GM18526 (cell line): Measurements from ENCODE around the gene FAM50B.

Experiments
- POLR2A ChIP-seq: IDR thresholded peaks from 3 replicates; pipeline ENCODE4 v1.6.1; 2011; ENCODE audit not compliant: insufficient read length; ENCODE audit errors: extremely low read depth

FAM50B gene

DNA sequence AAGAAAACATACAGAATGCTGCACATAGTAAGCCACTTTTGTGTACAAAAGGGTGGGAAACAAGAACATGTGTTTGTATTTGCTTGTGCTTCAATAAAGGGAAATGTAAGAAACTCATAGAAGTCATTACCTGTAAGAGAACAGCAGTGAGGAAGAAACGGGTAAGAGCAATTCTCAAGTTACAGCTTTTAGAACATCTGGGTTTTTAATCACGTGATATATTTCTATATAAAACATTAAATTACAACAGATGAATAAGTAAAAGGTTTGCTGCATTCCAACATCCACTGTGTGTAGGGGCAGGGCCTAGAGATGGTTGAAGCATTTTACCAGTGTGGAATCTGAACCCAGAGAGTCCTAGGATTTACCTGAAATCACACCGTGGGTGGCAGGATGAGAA is 36.6 kb upstream of the FAM50B start:
- TF ChIP-seq POLR2A = no peak

DNA sequence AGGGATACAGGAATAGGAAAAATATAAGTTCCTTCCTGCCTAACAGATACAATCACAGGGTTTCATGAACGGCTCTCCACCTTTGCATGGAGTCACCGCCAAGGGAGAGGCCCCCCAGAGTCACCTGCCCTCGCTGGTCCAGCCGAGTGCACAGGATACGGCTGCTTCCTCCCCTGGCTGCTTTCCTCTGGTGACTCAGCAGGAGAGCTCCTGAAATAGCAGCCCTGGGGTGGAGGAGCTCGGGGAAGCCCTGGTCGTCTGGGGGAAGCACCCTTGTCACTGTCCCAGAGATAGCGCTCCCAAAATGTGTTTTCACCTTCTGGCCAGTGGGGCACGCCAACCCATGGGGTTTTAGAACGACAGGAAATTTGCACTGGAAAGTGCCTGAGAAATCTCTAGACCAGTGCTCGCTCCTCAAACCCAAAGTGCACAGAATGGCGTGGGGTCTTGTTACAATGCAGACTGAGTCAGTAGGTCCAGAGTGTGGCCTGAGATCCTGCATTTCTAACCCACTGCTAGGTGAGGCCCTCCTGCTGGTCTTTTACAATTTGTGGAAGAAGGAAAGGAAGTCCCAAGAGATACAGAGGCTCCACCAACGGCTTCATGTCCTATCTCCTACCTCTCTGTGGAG is 35.9 kb upstream of the FAM50B start:
- TF ChIP-seq POLR2A = no peak

DNA sequence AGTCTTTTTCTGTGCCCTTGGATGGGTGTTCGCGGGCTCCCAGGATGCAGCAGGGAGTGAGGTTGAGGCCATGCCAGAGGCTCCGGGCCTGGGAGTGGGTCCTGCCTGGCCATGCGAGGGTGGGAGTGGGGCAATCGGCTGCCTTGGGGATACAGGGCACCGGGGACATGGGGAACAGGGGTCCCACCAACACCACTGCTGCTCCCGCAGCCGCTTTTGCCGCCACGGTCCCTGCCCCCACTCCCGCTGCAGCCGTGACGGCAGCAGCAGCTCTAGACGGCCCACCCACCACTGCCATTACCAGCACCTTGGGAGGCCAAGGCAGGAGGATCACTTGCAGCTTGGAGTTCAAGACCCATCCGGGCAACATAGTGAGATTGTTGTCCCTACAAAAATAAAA is 35.3 kb upstream of the FAM50B start:
- TF ChIP-seq POLR2A = no peak

DNA sequence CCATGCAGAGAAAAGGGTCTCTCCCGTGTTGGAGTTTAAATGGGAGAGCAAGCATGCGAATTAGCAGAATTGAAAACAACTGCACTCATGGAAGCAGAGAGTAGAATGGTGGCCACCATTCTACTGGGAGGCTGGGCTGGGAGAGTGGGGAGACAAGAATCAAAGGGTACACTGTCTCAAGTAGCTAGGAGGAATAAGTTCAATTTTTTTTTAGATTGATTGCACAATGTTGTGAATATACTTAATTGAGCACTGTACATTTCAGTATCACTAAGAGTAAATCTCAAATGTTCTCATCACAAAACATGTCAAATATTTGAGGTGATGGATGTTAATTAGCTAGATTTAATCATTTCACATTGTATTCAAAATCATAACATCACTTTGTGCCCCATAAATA is 34.6 kb upstream of the FAM50B start:
- no peak for TF ChIP-seq POLR2A

DNA sequence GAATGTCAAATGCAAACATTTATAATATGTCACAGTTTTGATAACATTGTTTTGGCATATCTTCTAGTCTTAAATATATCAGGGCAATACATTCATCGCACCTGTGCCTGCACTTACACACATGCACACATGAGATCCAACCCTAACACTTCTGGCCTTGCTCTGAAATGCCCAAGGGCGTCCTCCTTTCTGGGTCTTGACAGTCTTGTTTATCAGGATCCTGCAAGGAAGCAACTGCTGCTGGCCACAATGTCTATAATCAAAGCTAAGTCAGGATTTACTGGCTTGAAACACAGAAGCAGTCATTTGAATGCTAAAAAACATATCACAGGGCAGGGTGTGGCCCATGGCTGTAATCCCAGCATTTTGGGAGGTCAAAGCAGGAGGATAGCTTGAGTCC is 32.9 kb upstream of the FAM50B start:
- no peak for TF ChIP-seq POLR2A

DNA sequence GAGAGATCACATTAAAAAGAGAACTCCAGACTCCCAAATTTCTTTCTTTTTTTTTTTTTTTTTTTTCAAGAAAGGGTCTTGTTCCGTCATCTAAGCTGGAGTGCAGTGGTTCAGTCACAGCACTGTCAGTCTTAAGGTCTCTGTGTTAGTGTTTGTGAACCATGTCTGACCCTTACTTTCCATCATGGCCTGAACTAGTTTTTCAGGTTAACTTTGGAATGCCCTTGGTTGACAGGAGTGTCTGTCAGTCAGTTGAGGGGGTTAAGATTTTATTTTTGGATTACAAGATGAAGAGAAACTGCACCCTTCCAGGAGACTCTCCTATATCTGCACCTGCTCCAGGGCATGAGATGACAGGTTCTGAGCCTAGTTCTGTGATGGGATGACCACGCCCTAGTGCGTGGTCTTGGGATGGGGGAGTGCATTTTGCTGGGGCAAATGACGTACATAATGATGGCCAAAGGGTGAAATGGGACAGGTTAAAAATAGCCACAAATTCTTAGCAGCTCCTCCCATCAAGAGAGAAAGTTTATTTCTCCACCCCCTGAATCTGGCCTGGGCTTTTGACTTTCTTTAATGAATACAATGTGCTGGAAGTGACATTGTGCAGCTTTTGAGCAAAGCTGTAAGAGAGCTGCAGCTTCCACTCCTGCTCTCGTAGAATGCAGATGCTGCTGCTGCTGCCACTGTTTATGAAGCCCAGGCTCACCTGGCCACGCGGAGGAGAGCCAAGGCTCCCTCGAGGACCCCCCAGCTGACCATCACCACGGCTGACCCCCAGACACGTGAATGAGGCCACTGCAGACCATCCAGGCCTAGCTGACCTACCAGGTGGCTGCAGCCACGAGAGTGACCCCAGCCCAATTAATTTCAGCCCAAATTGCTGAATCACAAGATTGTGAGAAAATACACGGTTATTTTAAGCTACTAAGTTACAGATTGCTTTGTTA is 29.7 kb upstream of the FAM50B start:
- TF ChIP-seq POLR2A = no peak

DNA sequence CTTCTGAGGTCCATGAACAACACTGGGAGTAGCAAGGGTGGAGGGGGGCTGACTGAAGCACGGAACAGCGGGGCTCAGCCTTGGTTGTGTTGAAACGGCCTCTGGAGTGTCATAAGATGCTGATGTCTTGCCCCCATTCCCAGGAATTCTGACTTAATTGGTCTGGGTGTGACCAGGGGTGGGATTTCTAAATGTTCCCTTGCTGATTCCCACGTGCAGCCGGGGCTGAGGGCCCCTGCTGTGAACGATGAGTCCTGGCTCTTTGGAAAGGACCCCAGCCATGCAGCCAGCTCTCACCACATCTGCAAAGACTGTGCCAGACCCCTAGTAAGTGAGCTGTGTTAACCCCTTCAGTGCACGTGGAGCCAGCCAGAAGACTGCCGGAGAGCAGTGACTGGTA is 28.6 kb upstream of the FAM50B start:
- no peak for TF ChIP-seq POLR2A

DNA sequence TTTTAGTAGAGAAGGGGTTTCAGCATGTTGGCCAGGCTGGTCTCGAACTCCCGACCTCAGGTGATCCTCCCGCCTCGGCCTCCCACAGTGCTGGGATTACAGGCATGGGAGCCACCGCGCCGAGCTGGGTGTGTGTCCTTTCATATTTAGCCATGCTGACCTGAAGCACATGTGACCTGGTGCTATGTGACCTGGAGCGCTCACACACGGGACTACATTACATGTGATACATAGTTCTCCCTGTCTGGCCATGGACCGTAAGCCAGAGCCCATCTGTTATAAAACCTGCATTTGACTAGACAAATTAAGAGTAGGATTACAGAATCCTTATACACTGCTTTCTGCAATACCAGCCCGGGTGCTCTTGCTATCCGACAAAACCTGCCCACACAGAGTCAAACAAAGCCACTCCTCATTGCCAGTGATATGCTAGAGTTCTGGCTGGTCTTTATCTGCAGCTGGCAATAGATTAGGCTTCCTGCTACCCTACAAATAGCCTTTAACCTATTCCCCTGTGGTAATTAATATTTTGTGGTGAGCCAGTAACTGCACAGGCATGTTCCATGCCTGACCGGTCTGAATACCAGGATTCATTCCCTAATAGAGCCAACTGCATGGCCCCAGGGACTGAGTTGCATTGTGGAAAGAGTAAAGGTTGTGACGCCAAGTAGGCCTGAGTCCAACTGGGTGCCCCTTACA is 26.3 kb upstream of the FAM50B start:
- no peak for TF ChIP-seq POLR2A

DNA sequence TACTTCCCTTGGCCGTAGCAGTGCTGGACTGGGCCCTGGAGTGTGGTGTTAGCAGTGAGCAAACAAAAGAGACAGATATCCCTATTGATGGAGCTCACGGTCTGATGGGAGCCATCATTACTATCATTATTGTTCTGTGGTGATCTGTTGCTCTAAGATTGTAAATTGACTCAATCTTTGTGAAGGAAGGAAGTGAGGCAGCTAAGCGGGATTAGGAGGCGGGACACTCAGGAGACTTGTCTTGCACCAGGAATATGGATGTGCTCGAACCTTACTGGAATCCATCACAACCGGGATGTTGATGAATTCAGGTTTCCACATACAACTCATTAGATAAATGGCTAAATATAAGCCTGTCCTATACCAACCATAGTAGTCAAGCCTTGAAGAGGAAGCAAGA is 25.5 kb upstream of the FAM50B start:
- no peak for TF ChIP-seq POLR2A

DNA sequence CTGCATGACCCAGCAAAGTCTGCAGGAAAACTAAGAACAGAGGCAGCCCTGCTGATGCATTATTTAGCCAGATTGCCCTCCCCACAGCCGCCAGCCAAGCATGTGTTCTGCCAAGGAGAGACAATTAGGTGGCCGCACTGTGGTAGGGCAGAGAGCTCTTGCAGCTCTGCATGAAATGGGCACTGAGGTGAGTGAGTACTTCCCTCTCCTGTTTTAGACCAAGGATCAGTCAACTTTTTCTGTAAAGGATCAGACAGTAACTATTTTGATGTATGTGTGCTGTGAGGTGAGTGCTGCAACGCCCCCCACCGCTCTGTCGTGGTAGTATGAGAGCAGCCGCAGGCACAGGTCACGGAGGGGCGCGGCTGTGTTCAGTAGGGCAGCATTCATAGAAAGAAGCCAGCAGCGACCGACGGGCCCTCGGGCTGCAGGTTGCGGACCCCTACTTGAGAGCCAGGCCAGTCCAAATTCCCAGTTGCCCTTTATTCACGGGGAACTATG is 23.8 kb upstream of the FAM50B start:
- no peak for TF ChIP-seq POLR2A

DNA sequence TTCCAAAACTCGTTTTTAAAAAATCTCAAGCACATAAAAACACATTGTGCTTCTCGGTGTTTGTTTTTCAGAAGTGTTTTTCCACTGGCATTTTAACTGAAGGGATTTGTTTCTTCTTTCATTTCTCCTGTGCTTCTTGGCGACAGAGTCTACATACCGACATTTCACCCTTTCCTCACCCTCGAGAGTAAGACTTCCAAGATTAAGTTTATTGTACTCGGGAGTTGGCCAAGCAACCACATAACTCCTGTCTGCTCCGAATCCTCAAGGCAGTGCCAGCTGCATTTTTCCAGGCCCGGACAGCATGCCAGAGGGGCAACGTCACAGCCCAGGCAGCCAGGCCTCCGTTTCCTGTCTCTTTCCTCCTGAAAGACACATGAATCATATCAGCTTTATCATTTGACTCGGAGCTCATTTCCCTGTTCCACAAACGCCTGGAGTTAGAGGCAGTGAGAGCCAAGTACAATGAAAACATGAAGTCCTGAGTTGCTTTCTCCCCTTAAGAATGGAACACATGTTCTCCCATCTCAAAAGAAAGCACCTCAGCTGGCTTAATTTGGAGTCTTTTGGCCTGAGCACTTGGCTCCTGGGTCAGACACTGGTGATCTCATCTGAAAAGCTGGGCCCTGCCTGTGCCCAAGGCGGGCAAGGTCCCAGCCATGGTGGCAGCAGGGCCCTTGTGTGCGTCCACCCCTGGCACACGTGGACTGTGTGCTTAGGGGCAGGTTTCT is 23.2 kb upstream of the FAM50B start:
- no peak for TF ChIP-seq POLR2A

DNA sequence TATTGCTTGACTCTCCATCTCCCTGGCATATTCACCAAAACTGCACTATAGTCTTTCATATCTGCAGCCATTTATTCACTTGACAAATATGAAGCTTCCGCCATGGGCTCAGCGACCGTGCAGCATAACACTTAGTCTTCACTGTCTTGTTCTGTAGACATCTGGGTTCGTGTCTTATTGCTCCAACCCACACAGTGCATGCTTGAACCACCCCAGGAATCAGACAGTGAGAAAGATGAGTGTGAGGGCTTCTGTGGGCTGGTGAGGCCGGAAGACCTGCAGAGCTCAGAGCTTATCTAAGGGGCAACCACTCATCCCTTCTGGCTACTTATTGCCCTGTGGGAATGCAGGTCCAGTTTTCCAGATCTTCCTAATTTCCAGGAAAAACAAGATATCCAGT is 19.9 kb upstream of the FAM50B start:
- TF ChIP-seq POLR2A = no peak

DNA sequence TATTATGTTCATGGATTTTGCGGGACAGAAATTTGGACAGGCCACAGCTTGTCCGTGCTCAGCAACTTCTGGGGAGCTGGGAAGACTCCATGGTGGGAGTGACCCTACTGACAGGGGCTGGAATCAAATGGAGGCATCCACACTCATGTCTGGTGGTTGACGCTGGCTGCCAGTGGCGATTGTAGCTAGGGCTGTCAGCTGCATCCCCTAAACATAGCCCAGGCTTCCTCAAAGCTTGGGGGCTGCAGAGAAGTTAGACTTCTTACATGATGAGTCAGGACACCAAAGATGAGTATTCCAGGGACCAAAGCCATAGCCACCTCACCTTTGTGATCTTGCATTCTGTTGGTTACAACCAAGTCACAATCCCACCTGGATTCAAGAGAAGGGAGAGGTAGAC is 18.4 kb upstream of the FAM50B start:
- no peak for TF ChIP-seq POLR2A

DNA sequence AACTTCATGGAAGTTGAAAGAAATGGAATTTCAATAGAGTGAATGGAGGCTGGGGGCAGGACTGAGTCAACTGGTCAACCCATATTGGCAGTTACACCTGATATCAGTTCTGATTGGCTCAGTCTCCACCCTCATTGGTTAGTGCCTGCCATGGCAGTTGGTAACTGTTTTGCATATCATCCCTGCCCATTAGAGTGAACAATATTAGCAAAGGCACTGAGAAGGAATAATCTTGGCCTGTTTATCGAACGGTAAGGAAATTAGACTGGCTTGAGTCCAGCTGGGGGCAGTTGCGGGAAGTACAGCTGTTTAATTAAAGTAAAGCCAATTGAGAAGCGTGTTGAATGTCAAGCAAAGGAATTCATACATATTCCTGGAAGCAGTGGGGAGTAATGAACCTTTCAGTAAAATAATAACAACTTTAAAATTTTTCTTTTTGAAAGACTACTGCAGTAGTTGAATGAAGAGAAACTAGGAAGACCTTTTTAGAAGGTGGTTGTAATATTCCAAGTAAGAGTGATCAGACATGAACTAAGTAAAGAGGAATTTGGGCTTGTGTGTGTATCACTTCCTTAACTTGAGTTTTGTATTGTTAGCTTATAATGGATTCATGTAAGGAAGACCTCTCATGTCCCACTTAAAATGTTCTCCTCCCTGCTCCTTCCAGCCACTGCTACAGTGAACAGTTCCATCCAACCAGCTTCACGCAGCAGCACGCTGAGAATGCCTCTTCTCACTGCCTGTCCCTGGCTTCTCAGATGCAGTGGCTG is 17.2 kb upstream of the FAM50B start:
- TF ChIP-seq POLR2A = no peak
